HepG2 (cell line): ENCODE data around the gene SSR2. TPM values are rescaled to one million over a fixed set of nuclear protein-coding genes. Genes with fewer than 3 reads are reported as not detected.

Experiments used
- ARID3A ChIP-seq: IDR thresholded peaks from 2 replicates; pipeline ENCODE4 v1.6.1; 2012; ENCODE audit warnings: low read depth, low read length, improper control_type of control experiment
- ARID4A ChIP-seq: sonication (generic); formaldehyde crosslinking; IDR thresholded peaks from 2 replicates; pipeline ENCODE4 v1.5.0; 2020; ENCODE audit warnings: mild to moderate bottlenecking, missing genetic modification reagents, borderline replicate concordance
- CSRNP2 ChIP-seq: sonication (generic); formaldehyde crosslinking; conservative IDR thresholded peaks from 2 replicates; pipeline ENCODE4 v1.8.0; 2022; ENCODE audit warnings: low read depth, missing genetic modification reagents
- GPBP1L1 ChIP-seq: sonication (generic); formaldehyde crosslinking; IDR thresholded peaks from 2 replicates; pipeline ENCODE4 v1.5.0; 2020; ENCODE audit warnings: mild to moderate bottlenecking, missing genetic modification reagents
- HMGXB4 ChIP-seq, 2 experiments: sonication (generic) in 1 of 2; formaldehyde crosslinking in 1 of 2; IDR thresholded peaks; 2 replicates each; pipeline versions ENCODE4 v1.4.0 to v1.6.1; 2018 to 2020; ENCODE audit warnings: missing genetic modification reagents in 2 of 2, borderline replicate concordance in 1 of 2, low read depth in 1 of 2, mild to moderate bottlenecking in 1 of 2, missing biosample characterization in 1 of 2
- HNF4G ChIP-seq, 2 experiments: sonication (generic) in 1 of 2; formaldehyde crosslinking in 1 of 2; IDR thresholded peaks; 2 replicates each; pipeline versions ENCODE4 v1.4.0 to v1.6.1; 2011 to 2020; ENCODE audit warnings: borderline replicate concordance in 2 of 2, low read depth in 2 of 2, mild to moderate bottlenecking in 2 of 2, low read length in 1 of 2, missing genetic modification reagents in 1 of 2, moderate library complexity in 1 of 2
- MIER2 ChIP-seq: IDR thresholded peaks from 2 replicates; pipeline ENCODE4 v1.6.1; 2016; ENCODE audit warnings: missing biosample characterization, missing genetic modification reagents
- MTA1 ChIP-seq: sonication (generic); formaldehyde crosslinking; IDR thresholded peaks from 2 replicates; pipeline ENCODE4 v1.4.0; 2020; ENCODE audit warnings: missing genetic modification reagents, mild to moderate bottlenecking, borderline replicate concordance
- ZBTB37 ChIP-seq: sonication (generic); formaldehyde crosslinking; IDR thresholded peaks from 2 replicates; pipeline ENCODE4 v1.4.0; 2020; ENCODE audit warnings: mild to moderate bottlenecking, missing genetic modification reagents
- ZFP36L1 ChIP-seq: sonication (generic); formaldehyde crosslinking; IDR thresholded peaks from 2 replicates; pipeline ENCODE4 v1.8.0; 2022; ENCODE audit warnings: mild to moderate bottlenecking, missing genetic modification reagents, moderate library complexity
- ZNF10 ChIP-seq: sonication (generic); formaldehyde crosslinking; IDR thresholded peaks from 2 replicates; pipeline ENCODE4 v1.4.0; 2020; ENCODE audit warnings: mild to moderate bottlenecking, low read depth, missing genetic modification reagents, borderline replicate concordance
- ZNF12 ChIP-seq: sonication (generic); formaldehyde crosslinking; IDR thresholded peaks from 2 replicates; pipeline ENCODE4 v1.5.0; 2020; ENCODE audit warnings: missing genetic modification reagents
- ZNF567 ChIP-seq: sonication (generic); formaldehyde crosslinking; IDR thresholded peaks from 2 replicates; pipeline ENCODE4 v1.8.1; 2023; ENCODE audit warnings: mild to moderate bottlenecking, missing genetic modification reagents, borderline replicate concordance
- ZNF780A ChIP-seq: sonication (generic); formaldehyde crosslinking; IDR thresholded peaks from 2 replicates; pipeline ENCODE4 v1.8.0; 2022; ENCODE audit warnings: mild to moderate bottlenecking, missing genetic modification reagents, moderate library complexity
- polyA plus RNA-seq, 8 experiments: library from polyadenylated mRNA; depleted of rRNA in 3 of 8; stranded (reverse) in 7 of 8; unstranded in 1 of 8; fragments of >200 nt; fragmentation: Illumina TruSeq in 4 of 8; extraction: Trizol in 4 of 8; gene quantifications; 2 replicates each; pipeline versions ENCODE4 v1.2.1 to v1.2.3, GENCODE V29; 2011 to 2016; ENCODE audit warnings: low read depth in 4 of 8, missing spikeins in 1 of 8, mixed read lengths in 1 of 8; ENCODE audit not compliant: insufficient read depth in 1 of 8
- total RNA-seq, 5 experiments: library from RNA; depleted of rRNA; stranded (reverse); fragments of >200 nt; fragmentation: Illumina TruSeq; extraction: Trizol; gene quantifications; 2 replicates each; pipeline ENCODE4 v1.2.3, GENCODE V29; 2016; ENCODE audit warnings: low read depth in 1 of 5

The SSR2 gene
- total and polyA plus RNA-seq, 2 of the 13 experiments (the other 11 are each of a cell fraction or from before 2014, with no cell fraction given): 284 to 461 TPM

GRCh38 chr1:155967341-155968050 lies 53.3 kb downstream of the SSR2 start (continued):
- no peak for TF ChIP-seq CSRNP2 (CRISPR knock-in tag)
- peak; percentile 92 for TF ChIP-seq HNF4G (IDR thresholded peaks at IDR 0.05; ENCODE audit: borderline replicate concordance, low read depth, low read length)
- peak; percentile 75; the same call in 1 of the 2 replicates for TF ChIP-seq HNF4G (CRISPR knock-in tag; IDR thresholded peaks at IDR 0.05; ENCODE audit: borderline replicate concordance, low read depth)
- peak; percentile 71; the same call in 1 of the 2 replicates for TF ChIP-seq ARID4A (CRISPR knock-in tag)
- no peak for TF ChIP-seq ZBTB37 (CRISPR knock-in tag)
- no peak for TF ChIP-seq ZNF780A (CRISPR knock-in tag)
- no peak for TF ChIP-seq GPBP1L1 (CRISPR knock-in tag)
- no peak for TF ChIP-seq ZNF567 (CRISPR knock-in tag)
- TF ChIP-seq MTA1 (CRISPR knock-in tag): peak; percentile 84; the same call in 1 of the 2 replicates
- TF ChIP-seq ZNF12 (CRISPR knock-in tag): no peak
- no peak for TF ChIP-seq ZNF10 (CRISPR knock-in tag)
- TF ChIP-seq ZFP36L1 (CRISPR knock-in tag): peak; percentile 73; the same call in 1 of the 2 replicates
- no peak for TF ChIP-seq ARID3A
- no peak for TF ChIP-seq MIER2 (CRISPR knock-in tag)
- TF ChIP-seq HMGXB4 (CRISPR knock-in tag; IDR thresholded peaks at IDR 0.05; ENCODE audit: borderline replicate concordance in 1 of 2, low read depth in 1 of 2): peak; percentile 45 to 56; a peak in 2 of 4 replicates
